HG02588 (cell line): ENCODE measurements around the gene UPF1.
"Not testable (repeated sequence)": the region's sequence is repeated elsewhere in the genome, so short reads cannot be mapped to it uniquely, and the experiment has no call there.

ENCODE experiments used
- ATAC-seq: cut with Tn5 transposase; IDR thresholded peaks from one replicate; pipeline ENCODE4 v1.9.1; 2021; ENCODE audit warnings: mild to moderate bottlenecking, moderate library complexity; ENCODE audit not compliant: unreplicated experiment

Gene UPF1

GRCh38 chr19:18895038-18895823 is 63.5 kb downstream of the UPF1 start:
- ATAC-seq = no peak

GRCh38 chr19:18895824-18896341 is 64.1 kb downstream of the UPF1 start, which contains the start of gene CERS1:
TSS of gene CERS1 (minus strand) at chr19:18896158. CDS start at chr19:18896072, 86 bp downstream.
- no peak for ATAC-seq

- no peak for ATAC-seq
Measured at GRCh38 chr19:18896421-18896841, 64.7 kb downstream of the UPF1 start.

- no peak for ATAC-seq
Measured at GRCh38 chr19:18897094-18898029, 65.6 kb downstream of the UPF1 start.

- ATAC-seq = no peak
Measured at GRCh38 chr19:18898081-18898606, 66.4 kb downstream of the UPF1 start.

GRCh38 chr19:18898607-18899408 is 67.0 kb downstream of the UPF1 start:
- no peak for ATAC-seq

- no peak for ATAC-seq
Measured at GRCh38 chr19:18899624-18900560, 68.1 kb downstream of the UPF1 start.

- no peak for ATAC-seq
Measured at GRCh38 chr19:18900700-18901481, 69.1 kb downstream of the UPF1 start.

- no peak for ATAC-seq
Measured at GRCh38 chr19:18901491-18901890, 69.7 kb downstream of the UPF1 start.

GRCh38 chr19:18902519-18902918 is 70.8 kb downstream of the UPF1 start:
- ATAC-seq = not testable (repeated sequence)

- ATAC-seq = no peak
Measured at GRCh38 chr19:18903156-18904037, 71.6 kb downstream of the UPF1 start.

GRCh38 chr19:18904334-18905057 is 72.7 kb downstream of the UPF1 start:
- ATAC-seq = no peak

- no peak for ATAC-seq
Measured at GRCh38 chr19:18905058-18905456, 73.3 kb downstream of the UPF1 start.

GRCh38 chr19:18905513-18906236 is 73.9 kb downstream of the UPF1 start:
- no peak for ATAC-seq

GRCh38 chr19:18906605-18907519 is 75.1 kb downstream of the UPF1 start:
- no peak for ATAC-seq
